Kidney capillary endothelial cell (primary cell): Measurements from ENCODE around the gene MTMR10.

Source experiments
- DNase-seq: peaks from one replicate; pipeline ENCODE4 v3.0.0-alpha.2; 2018; ENCODE audit warnings: low spot score

The MTMR10 gene

DNA sequence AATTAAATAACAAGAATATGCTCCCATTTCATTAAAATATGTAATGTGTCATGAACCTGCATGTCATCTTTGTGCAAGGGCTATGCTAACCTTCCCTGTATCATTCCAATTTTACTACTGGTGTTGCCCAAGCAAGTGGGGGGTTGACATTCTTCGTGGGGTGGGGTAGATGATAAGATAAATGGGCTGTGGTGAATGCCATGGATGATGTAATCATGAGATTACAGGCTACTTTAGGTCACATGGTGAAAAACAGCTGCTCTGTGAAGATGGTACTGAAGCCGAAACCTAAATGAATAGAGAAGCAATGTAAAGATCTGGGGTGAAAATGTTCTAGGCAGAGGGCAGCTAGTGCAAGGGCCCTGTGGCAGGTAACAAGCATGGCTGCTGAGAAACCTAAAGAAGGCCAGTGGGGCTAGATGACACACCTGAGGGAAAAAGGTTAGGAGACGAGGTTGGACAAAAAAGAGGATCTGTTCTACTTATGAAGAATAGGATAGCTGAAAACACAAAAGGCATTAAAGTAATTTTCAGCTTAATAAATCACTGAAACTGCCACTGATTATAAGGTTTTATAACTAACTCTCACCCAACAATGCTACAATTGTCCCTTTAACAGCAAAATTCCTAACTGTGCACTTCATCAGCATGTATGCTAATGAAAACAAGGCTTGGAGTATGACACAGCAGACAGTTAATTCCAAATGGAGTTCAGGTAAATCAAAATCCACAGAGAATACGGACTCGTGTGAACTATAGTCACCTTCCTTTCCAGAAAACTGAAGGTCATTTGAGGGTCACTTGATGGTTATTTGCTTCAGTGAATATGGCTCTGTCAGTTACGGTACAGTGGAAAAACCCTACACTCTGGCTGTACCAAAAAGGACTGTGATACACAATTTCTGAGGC lies 35.0 kb downstream of the MTMR10 start:
- DNase-seq: no peak

- no peak for DNase-seq
Observed at GRCh38 chr15:30954674-30955073, 36.8 kb downstream of the MTMR10 start.

DNA sequence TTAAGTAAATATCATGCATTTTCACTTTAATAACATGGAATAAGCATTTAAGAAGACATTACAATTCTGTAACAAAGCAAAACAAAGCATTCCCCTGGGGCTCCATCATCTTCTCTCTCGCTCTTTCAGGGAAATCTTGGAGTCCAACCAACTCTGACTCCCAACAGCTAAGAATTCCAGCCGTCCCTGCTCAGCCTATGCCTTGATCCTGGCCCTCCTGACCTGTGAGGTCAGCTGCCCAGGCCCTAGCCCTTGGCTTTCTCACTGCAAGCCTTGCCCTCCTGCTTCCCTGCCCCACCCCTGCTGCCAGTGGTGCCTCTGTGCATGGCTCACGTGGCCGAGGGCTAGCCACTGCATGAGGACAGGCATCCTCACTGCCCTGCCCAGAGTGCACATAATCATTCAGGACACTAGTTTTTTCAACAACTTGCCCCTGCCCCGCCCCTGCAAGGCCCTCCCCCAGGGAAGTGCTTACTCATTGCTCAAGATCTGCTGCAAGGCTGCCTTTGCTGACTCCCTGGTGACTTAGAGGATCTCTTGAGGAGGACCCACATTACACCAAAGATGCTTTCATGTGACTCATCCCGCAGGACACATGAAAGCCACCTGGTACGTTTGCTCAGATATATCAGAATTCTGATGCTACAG lies 37.6 kb downstream of the MTMR10 start:
- DNase-seq: peak; percentile 74

GRCh38 chr15:30953183-30953582 lies 38.2 kb downstream of the MTMR10 start:
- no peak for DNase-seq

- DNase-seq: no peak
Observed at GRCh38 chr15:30943654-30944335, 47.6 kb downstream of the MTMR10 start.

- no peak for DNase-seq
Observed at GRCh38 chr15:30941520-30941919, 49.9 kb downstream of the MTMR10 start.

- DNase-seq: no peak
Observed at GRCh38 chr15:30940359-30940758, 51.1 kb downstream of the MTMR10 start.

- DNase-seq: no peak
Observed at GRCh38 chr15:30939161-30939560, 52.3 kb downstream of the MTMR10 start.

- DNase-seq: no peak
Observed at GRCh38 chr15:30933293-30933692, 58.1 kb downstream of the MTMR10 start.

DNA sequence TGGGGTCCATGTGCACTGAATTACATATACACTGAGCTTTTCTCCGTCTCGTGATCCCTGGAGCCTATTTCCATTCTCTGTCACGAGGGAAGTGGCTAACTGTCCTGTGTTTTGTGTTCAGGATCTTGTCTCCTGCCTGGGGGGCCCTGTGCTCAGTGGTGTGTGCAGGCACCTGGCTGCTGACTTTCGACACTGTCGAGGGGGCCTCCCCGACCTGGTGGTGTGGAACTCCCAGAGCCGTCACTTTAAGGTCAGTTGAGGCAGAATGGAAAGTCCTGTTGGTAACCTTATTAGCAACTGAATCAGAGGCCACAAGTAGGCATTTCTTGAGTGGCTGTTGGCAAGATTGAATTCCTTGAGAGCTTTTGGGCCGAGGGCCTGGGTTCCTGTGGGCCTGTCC lies 61.0 kb downstream of the MTMR10 start:
- DNase-seq: no peak

DNA sequence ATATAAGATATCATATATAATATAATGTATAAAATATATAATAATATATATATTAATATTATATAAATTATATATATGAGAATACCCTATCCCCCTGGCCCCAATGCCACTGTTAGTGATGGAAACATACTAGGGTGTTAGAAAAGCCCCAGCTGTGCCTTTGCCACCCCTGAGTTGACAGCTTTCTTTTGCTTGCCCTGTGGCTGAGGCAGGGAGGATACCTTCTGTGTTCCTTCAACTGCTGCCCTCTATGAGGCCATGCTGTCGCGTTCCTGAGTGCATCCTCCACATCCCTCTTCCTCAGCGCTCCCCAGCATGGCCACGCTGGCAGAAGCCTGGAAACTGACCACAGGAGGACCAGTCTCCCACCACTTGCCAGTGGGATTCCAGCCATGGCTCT lies 61.4 kb downstream of the MTMR10 start:
- no peak for DNase-seq

DNA sequence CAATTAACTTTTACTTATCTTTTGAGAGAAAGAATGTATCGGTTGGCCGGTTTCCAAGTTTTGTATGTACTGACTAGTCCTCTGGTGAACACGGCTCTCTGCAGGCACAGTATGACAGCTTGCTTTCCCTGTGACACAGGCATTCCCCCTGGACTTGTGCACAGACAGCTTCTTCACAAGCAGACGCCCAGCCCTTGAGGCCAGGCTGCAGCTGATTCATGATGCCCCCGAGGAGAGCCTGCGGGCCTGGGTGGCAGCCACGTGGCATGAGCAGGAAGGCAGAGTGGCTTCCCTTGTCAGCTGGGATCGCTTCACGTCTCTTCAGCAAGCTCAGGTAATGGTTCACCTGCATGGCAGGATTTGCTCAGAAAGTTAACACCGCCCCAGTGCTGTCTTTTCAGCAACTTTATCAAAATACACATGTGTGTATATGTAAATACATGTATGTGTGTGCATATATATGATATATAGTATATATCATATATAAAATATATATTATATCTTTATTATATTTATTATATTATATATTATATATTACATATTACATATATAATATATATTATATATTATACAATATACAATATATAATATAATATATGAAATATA lies 62.3 kb downstream of the MTMR10 start:
- no peak for DNase-seq

GRCh38 chr15:30928076-30928475 lies 63.4 kb downstream of the MTMR10 start:
- DNase-seq: no peak

- DNase-seq: no peak
Observed at GRCh38 chr15:30927148-30927761, 64.2 kb downstream of the MTMR10 start.

DNA sequence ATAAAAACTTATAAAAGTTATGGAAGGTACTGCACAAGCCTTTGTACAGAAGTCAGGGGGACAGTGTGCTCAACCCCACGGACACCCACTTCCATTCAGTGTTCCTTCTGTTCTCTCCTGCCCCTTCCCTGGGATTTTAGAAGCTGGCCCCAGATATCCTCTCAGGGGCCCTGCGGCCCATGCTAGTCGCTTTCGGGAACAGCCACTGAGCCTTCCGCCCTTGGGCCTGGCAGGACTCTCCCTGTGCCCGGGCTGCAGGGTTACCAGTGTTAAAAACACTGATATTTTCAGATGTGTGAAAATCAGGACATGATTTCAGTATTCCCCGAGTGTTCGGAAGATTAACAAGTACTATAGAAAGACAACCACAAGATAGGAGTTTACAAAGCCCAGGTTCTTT lies 65.3 kb downstream of the MTMR10 start:
- no peak for DNase-seq

DNA sequence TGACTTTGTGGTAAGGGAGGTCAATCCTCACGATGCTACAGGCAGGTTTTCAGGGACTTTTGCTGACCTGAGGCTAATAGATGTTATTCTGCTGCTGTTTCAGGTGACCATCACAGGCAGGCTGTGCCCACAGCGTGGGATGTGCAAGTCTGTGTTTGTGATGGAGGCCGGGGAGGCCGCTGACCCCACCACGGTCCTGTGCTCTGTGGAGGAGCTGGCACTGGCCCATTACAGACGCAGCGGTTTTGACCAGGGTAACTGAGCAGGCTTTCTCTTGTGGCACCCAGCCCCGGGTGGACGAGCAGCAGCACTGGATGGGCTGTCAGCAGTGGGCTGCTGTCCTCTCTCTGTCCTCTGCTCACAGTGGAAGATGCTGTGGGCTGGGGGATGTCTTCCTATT lies 65.7 kb downstream of the MTMR10 start:
- DNase-seq: no peak

- no peak for DNase-seq
Observed at GRCh38 chr15:30924353-30924752, 67.1 kb downstream of the MTMR10 start.

- no peak for DNase-seq
Observed at GRCh38 chr15:30923429-30923828, 68.0 kb downstream of the MTMR10 start.

- DNase-seq: no peak
Observed at GRCh38 chr15:30922480-30923311, 68.7 kb downstream of the MTMR10 start.

DNA sequence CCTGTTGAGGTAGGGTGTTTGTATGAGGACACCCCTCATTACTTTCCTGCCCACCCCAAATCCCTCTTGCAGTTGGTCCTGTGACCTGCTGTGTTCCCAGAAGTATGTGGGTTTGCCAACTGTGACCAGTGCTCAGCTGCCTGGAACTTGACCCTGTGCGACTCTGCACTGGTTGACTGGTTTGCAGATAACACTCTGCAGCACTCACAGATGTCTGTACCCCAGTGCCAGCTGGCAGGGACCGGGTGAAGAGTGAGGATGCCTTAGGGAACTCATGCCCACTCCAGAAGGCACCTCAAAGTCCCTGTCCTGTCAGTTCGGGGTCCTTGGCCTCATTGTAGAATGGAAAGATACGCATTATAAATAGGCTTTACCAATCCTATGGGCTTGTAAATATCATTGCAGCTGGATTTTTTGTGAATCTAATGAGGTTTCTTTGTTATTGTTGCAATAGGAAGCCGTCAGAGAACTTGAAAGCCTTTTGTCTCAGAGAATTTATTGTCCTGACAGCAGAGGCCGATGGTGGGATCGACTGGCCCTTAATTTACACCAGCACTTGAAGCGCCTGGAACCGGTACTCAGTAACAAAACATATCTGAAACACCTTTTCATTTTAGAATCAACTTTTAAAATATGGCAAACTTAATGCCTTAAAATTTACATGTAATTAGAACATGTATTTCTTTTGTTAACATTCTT lies 69.5 kb downstream of the MTMR10 start:
- DNase-seq: no peak

DNA sequence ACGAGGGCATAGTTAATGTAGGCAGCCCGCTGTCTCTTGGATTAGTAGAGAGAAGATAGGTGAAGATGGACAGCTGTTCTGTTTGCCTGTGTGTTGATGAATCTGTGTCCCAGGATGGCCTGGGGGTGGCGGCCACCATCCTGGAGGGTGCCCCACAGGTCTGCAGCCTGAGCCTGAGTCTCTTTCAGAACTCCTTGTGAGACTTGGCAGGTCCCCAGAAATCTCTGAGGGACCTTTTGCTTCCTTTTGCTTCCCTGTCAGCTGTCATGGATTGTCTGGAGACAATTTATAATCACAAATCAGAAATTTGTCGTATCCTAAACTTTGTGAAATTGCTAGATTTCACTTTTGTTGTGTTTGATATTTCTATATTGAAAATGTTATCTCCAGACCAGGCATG lies 70.3 kb downstream of the MTMR10 start:
- DNase-seq: no peak
